K562 (cell line): ENCODE measurements around the gene MAML3. TPM values are rescaled to one million over a fixed set of nuclear protein-coding genes. Genes with fewer than 3 reads are reported as not detected.
A peak's percentile ranks its signal among the peaks of the same experiment; 100 is the strongest.

Experiments used
- ATAC-seq: fragments of 200-7000 bp; cut with Tn5 transposase; 3 replicates; pipeline ENCODE4 v1.9.1; 2020; ENCODE audit warnings: moderate library complexity
- BruUV-seq: library from RNA; stranded (reverse); fragments of 400-500 nt; replicated peaks from 2 replicates; lab custom pipeline; 2021; lab: Mats Ljungman, UMichigan
- CTCF ChIA-PET: fragments of 300-600 bp; formaldehyde crosslinking; extraction: SDS; loops from one replicate; lab custom pipeline; 2021; ENCODE audit warnings: low intra/inter-chr PET ratio; lab: Yijun Ruan, JAX
- POLR2A ChIA-PET: fragments of 300-600, 350-650 bp; sonication (Branson Sonifier 250); formaldehyde crosslinking; extraction: SDS; loops from one replicate; lab custom pipeline; 2021; ENCODE audit warnings: antibody characterized with exemption, inconsistent platforms; lab: Yijun Ruan, JAX
- DNase-seq, 4 experiments: peaks; one replicate each; pipeline versions ENCODE4 v3.0.0 to v3.0.0-alpha.2; 2011 to 2018; ENCODE audit warnings: low spot score in 3 of 4, mixed read lengths in 3 of 4; ENCODE audit errors: extremely low read depth in 1 of 4
- FAIRE-seq: peaks from 2 replicates; lab custom pipeline; 2011; peaks lifted over from hg19 to GRCh38; lab: Jason Lieb, UNC
- H2AFZ ChIP-seq: 2 replicates; pipeline ENCODE4 v1.6.0; 2011; ENCODE audit warnings: low read depth, low read length, control low read depth, inconsistent platforms
- H3K27ac ChIP-seq: fragments of 200-600 bp; 3 replicates; pipeline ENCODE4 v1.8.0; 2011; ENCODE audit warnings: low read depth, mild to moderate bottlenecking, control low read depth, inconsistent platforms, low read length, moderate library complexity, mixed read lengths; ENCODE audit errors: extremely low read depth
- H3K27me3 ChIP-seq, 2 experiments: fragments of 300-600 bp in 1 of 2; 2 replicates in 1 of 2; 3 replicates in 1 of 2; pipeline versions ENCODE4 v1.6.0 to v1.8.0; 2011; ENCODE audit warnings: inconsistent platforms in 2 of 2, low read length in 2 of 2, mild to moderate bottlenecking in 1 of 2, mixed read lengths in 1 of 2, moderate library complexity in 1 of 2; ENCODE audit not compliant: control insufficient read depth in 2 of 2, insufficient read depth in 2 of 2
- H3K36me3 ChIP-seq: fragments of 300-600 bp; 3 replicates; pipeline ENCODE4 v1.8.0; 2011; ENCODE audit warnings: mild to moderate bottlenecking, low read length, inconsistent platforms; ENCODE audit not compliant: control insufficient read depth, insufficient read depth
- H3K4me1 ChIP-seq, 2 experiments: fragments of 200-600 bp in 1 of 2; replicated peaks in 1 of 2; 2 replicates in 1 of 2; 3 replicates in 1 of 2; pipeline versions ENCODE4 v1.5.1 to v1.8.0; 2011; ENCODE audit warnings: inconsistent platforms in 2 of 2, low read length in 2 of 2, mild to moderate bottlenecking in 1 of 2, mixed read lengths in 1 of 2, moderate library complexity in 1 of 2; ENCODE audit not compliant: control insufficient read depth in 2 of 2, insufficient read depth in 2 of 2
- H3K4me2 ChIP-seq: 2 replicates; pipeline ENCODE4 v1.6.1; 2011; ENCODE audit warnings: low read length, control low read depth, inconsistent platforms, mixed read lengths; ENCODE audit not compliant: insufficient read depth
- H3K4me3 ChIP-seq: fragments of 200-600 bp; sonication (generic), shearing (Covaris generic); 2 replicates; pipeline ENCODE4 v1.5.1; 2016; ENCODE audit warnings: control low read depth, inconsistent platforms
- H3K79me2 ChIP-seq: fragments of 200-600 bp; 3 replicates; pipeline ENCODE4 v1.8.0; 2011; ENCODE audit warnings: low read length, inconsistent platforms; ENCODE audit not compliant: control insufficient read depth, insufficient read depth
- H3K9ac ChIP-seq, 2 experiments: 2 replicates each; pipeline versions ENCODE4 v1.6.0 to v1.6.1; 2011; ENCODE audit warnings: low read depth in 2 of 2, low read length in 2 of 2, control low read depth in 1 of 2, inconsistent platforms in 1 of 2, mild to moderate bottlenecking in 1 of 2, mixed read lengths in 1 of 2; ENCODE audit not compliant: insufficient read depth in 1 of 2
- H3K9me1 ChIP-seq: one replicate; pipeline ENCODE4 v1.6.0; 2011; ENCODE audit warnings: inconsistent platforms, mild to moderate bottlenecking, low read length, moderate library complexity; ENCODE audit not compliant: control insufficient read depth, insufficient read depth
- H3K9me3 ChIP-seq: replicated peaks from 2 replicates; pipeline ENCODE4 v1.5.1; 2011; ENCODE audit warnings: low read depth, low read length, inconsistent platforms; ENCODE audit not compliant: control insufficient read depth, insufficient read depth
- H4K20me1 ChIP-seq: replicated peaks from 2 replicates; pipeline ENCODE4 v1.6.1; 2011; ENCODE audit warnings: low read length, inconsistent platforms, mixed read lengths; ENCODE audit not compliant: control insufficient read depth, insufficient read depth
- AFF4 ChIP-seq: sonication (generic); formaldehyde crosslinking; IDR thresholded peaks from 2 replicates; pipeline ENCODE4 v1.8.0; 2023; ENCODE audit warnings: mild to moderate bottlenecking, missing genetic modification reagents
- C11orf30 ChIP-seq: fragments of 450-650 bp; IDR thresholded peaks from 2 replicates; pipeline ENCODE4 v1.6.1; 2016; ENCODE audit warnings: low read depth, mild to moderate bottlenecking
- ILK ChIP-seq: fragments of 450-650 bp; IDR thresholded peaks from 2 replicates; pipeline ENCODE4 v1.6.1; 2016; ENCODE audit warnings: missing genetic modification characterization, low read depth, mild to moderate bottlenecking, missing compliant biosample characterization, moderate library complexity, borderline replicate concordance
- NCOA2 ChIP-seq, 2 experiments: fragments of 450-650 bp; IDR thresholded peaks; 2 replicates each; pipeline ENCODE4 v1.6.1; 2018; ENCODE audit warnings: mild to moderate bottlenecking in 2 of 2, moderate library complexity in 1 of 2; ENCODE audit not compliant: partially characterized antibody in 2 of 2
- PRMT5 ChIP-seq: sonication (generic); formaldehyde crosslinking; IDR thresholded peaks from 2 replicates; pipeline ENCODE4 v1.5.0; 2020; ENCODE audit warnings: missing genetic modification reagents
- ZBTB11 ChIP-seq, 3 experiments: fragments of 200-800 bp in 1 of 3; fragments of 250-450 bp in 1 of 3; fragments of 450-650 bp in 1 of 3; sonication (Bioruptor Pico) in 1 of 3; sonication (Bioruptor generic) in 1 of 3; formaldehyde crosslinking in 1 of 3; IDR thresholded peaks; 2 replicates each; pipeline versions ENCODE4 v1.6.1 to v1.8.0; 2016 to 2022; ENCODE audit warnings: mild to moderate bottlenecking in 2 of 3, missing genetic modification characterization in 2 of 3, missing compliant biosample characterization in 1 of 3, moderate library complexity in 1 of 3
- ZNF316 ChIP-seq: fragments of 450-650 bp; IDR thresholded peaks from 2 replicates; pipeline ENCODE4 v1.6.1; 2016
- WGBS: fragments of 100-300 bp; shearing (Covaris generic); methylation state at CpG from one replicate; pipeline ENCODE4 v1.1.6; 2016; ENCODE audit warnings: low coverage, mixed read lengths; ENCODE audit not compliant: insufficient coverage; ENCODE audit errors: missing lambda C conversion rate; 5-methylcytosine and 5-hydroxymethylcytosine counted together
- in situ Hi-C: fragments of 300-500 bp; cut with MboI; formaldehyde crosslinking; loops from 4 replicates; pipeline ENCODE4 v1.15.0; 2018; ENCODE audit warnings: inconsistent platforms, mixed read lengths
- intact Hi-C: fragments of 100-400 bp; cut with micrococcal nuclease; formaldehyde crosslinking; loops from 2 replicates; pipeline ENCODE4 v1.14.2; 2022
- polyA plus RNA-seq, 8 experiments: library from polyadenylated mRNA; depleted of rRNA in 4 of 8; stranded (reverse) in 5 of 8; unstranded in 3 of 8; fragments of >200 nt; fragmentation: Nextera tagmentation in 2 of 8; fragmentation: Illumina TruSeq in 1 of 8; extraction: Ambion mirVana in 2 of 8; extraction: Trizol in 1 of 8; gene quantifications; 2 replicates each; pipeline versions ENCODE4 v1.2.1 to v1.2.3, GENCODE V29; 2011 to 2014; ENCODE audit warnings: inconsistent platforms in 1 of 8, missing spikeins in 1 of 8
- total RNA-seq, 7 experiments: library from RNA; depleted of rRNA in 6 of 7; stranded (reverse); fragments of >200 nt in 6 of 7; fragmentation: Illumina TruSeq in 2 of 7; extraction: Trizol in 2 of 7; gene quantifications; 2 replicates each; pipeline versions ENCODE4 v1.2.1 to v1.2.3, GENCODE V29; 2011 to 2021; ENCODE audit warnings: low replicate concordance in 1 of 7

MAML3 gene
- total and polyA plus RNA-seq, 9 of the 15 experiments (the other 6 are each of a cell fraction or from before 2014, with no cell fraction given) = 0.01 to 0.55 (median 0.25) TPM

GRCh38 chr4:139951021-139951420, 203.0 kb downstream of the MAML3 start:
- CTCF ChIA-PET = no interaction called here
- TF ChIP-seq C11orf30 (0 out of 2 replicates have a peak, but pooled peaks have one; percentile 5), NCOA2 (IDR thresholded peaks at IDR 0.05; ENCODE audit: partially characterized antibody in 2 of 2) (no peak), ILK (no peak), PRMT5 (CRISPR knock-in tag) (no peak), AFF4 (CRISPR knock-in tag) (no peak), ZNF316 (peak; percentile 26; the same call in 1 of the 2 replicates), ZBTB11 (CRISPR knock-in tag; IDR thresholded peaks at IDR 0.05) (no peak)
- Histone ChIP-seq H3K4me3 (no peak overlapping the region), H3K27me3 (peaks cover 0 to 4% of the 10 kb centered on the region in 2 experiments; a peak in 2 of 5 replicates), H3K9ac (no peak overlapping the region), H3K79me2 (no peaks in the 10 kb centered on the region), H3K27ac (no peak overlapping the region), H3K9me1 (no peaks in the 10 kb centered on the region), H3K9me3 (no peaks in the 10 kb centered on the region), H3K4me2 (no peak overlapping the region), H3K4me1 (no peaks in the 10 kb centered on the region), H3K36me3 (no peaks in the 10 kb centered on the region), H2AFZ (no peak overlapping the region), H4K20me1 (no peaks in the 10 kb centered on the region)
- intact Hi-C loops (no loop called here), in situ Hi-C loops (no loop called here)
- BruUV-seq = no TSS peak
- ATAC-seq (no peak), DNase-seq (no peak), FAIRE-seq (no peak)
- POLR2A ChIA-PET = no interaction called here
- WGBS = 6% methylated on average over 2 of the region's 2 CpGs
